ENCODE data around the gene PRDM11. TPM values are rescaled to one million over a fixed set of nuclear protein-coding genes. Genes with fewer than 3 reads are reported as not detected.

Gene PRDM11
- total and polyA plus RNA-seq, 4 donors, result 6.1 to 29.6 (median 18.0) TPM

- Histone ChIP-seq H3K4me1 (ENCODE audit: control insufficient read depth in 1 of 2, insufficient read depth in 2 of 2, low read length in 2 of 2) (peaks cover 7 to 8% of the 10 kb centered on the region in 2 donors), H3K36me3 (ENCODE audit: control insufficient read depth in 1 of 2, insufficient read depth in 2 of 2, low read length in 1 of 2) (no peaks in the 10 kb centered on the region), H3K27ac (ENCODE audit: low read depth in 1 of 2, low read length in 2 of 2) (peak overlapping the region; percentile 12 to 53), H3K9me3 (ENCODE audit: control insufficient read depth, low read length) (no peaks in the 10 kb centered on the region), H3K27me3 (ENCODE audit: control insufficient read depth in 1 of 2, insufficient read depth in 2 of 2, low read length in 1 of 2) (no peaks in the 10 kb centered on the region), H3K4me3 (ENCODE audit: low read length in 2 of 2) (no peak overlapping the region)
- intact Hi-C loops (cut with DNase I), result no loop called here
- peak; percentile 0 for ATAC-seq (ENCODE audit: low FRiP score)
- WGBS, 2 donors, result 37 to 42% methylated on average over 13 of the region's 13 CpGs
- DNase-seq, result peak in 1 of 2 donors; percentile 77
Measured at GRCh38 chr11:45158891-45159605, 12.6 kb downstream of the PRDM11 start.

- no peaks in the 10 kb centered on the region for H3K36me3 ChIP-seq (ENCODE audit: control insufficient read depth in 1 of 2, insufficient read depth in 2 of 2, low read length in 1 of 2)
- no peaks in the 10 kb centered on the region for H3K9me3 ChIP-seq (ENCODE audit: control insufficient read depth, low read length)
- H3K27me3 ChIP-seq (ENCODE audit: control insufficient read depth in 1 of 2, insufficient read depth in 2 of 2, low read length in 1 of 2), result no peaks in the 10 kb centered on the region
- 87 to 95% methylated on average over 3 of the region's 3 CpGs for WGBS, 2 donors
- H3K27ac ChIP-seq (ENCODE audit: low read depth in 1 of 2, low read length in 2 of 2), result peak overlapping the region in 1 of 2 donors; percentile 13
- ATAC-seq (ENCODE audit: low FRiP score) (no peak), DNase-seq (peak in 1 of 2 donors; percentile 33)
- H3K4me1 ChIP-seq (ENCODE audit: control insufficient read depth in 1 of 2, insufficient read depth in 2 of 2, low read length in 2 of 2), result peaks cover 4 to 12% of the 10 kb centered on the region in 2 donors
- H3K4me3 ChIP-seq (ENCODE audit: low read length in 2 of 2), result no peak overlapping the region
- intact Hi-C loops (cut with DNase I), result no loop called here
Measured at GRCh38 chr11:45159781-45160365, 13.4 kb downstream of the PRDM11 start.

GRCh38 chr11:45161252-45162063 lies 15.0 kb downstream of the PRDM11 start:
- no peaks in the 10 kb centered on the region for H3K9me3 ChIP-seq (ENCODE audit: control insufficient read depth, low read length)
- H3K36me3 ChIP-seq (ENCODE audit: control insufficient read depth in 1 of 2, insufficient read depth in 2 of 2, low read length in 1 of 2), result no peaks in the 10 kb centered on the region
- peak overlapping the region in 1 of 2 donors; percentile 49 for H3K27ac ChIP-seq (ENCODE audit: low read depth in 1 of 2, low read length in 2 of 2)
- H3K4me1 ChIP-seq (ENCODE audit: control insufficient read depth in 1 of 2, insufficient read depth in 2 of 2, low read length in 2 of 2), result peaks cover 3 to 14% of the 10 kb centered on the region in 2 donors
- no peak overlapping the region for H3K4me3 ChIP-seq (ENCODE audit: low read length in 2 of 2)
- intact Hi-C loops (cut with DNase I), result no loop called here
- ATAC-seq (ENCODE audit: low FRiP score) (peak; percentile 64), DNase-seq (peak in 1 of 2 donors; percentile 71)
- no peaks in the 10 kb centered on the region for H3K27me3 ChIP-seq (ENCODE audit: control insufficient read depth in 1 of 2, insufficient read depth in 2 of 2, low read length in 1 of 2)
- WGBS, 2 donors, result 28 to 33% methylated on average over 23 of the region's 23 CpGs

GRCh38 chr11:45162064-45162375 lies 15.6 kb downstream of the PRDM11 start:
- 44% methylated on average over 3 of the region's 3 CpGs for WGBS, 2 donors
- no peaks in the 10 kb centered on the region for H3K9me3 ChIP-seq (ENCODE audit: control insufficient read depth, low read length)
- H3K4me1 ChIP-seq (ENCODE audit: control insufficient read depth in 1 of 2, insufficient read depth in 2 of 2, low read length in 2 of 2), result peaks cover 3 to 14% of the 10 kb centered on the region in 2 donors
- H3K27ac ChIP-seq (ENCODE audit: low read depth in 1 of 2, low read length in 2 of 2), result peak overlapping the region in 1 of 2 donors; percentile 49
- intact Hi-C loops (cut with DNase I), result no loop called here
- DNase-seq (peak in 1 of 2 donors; percentile 76), ATAC-seq (ENCODE audit: low FRiP score) (no peak)
- no peaks in the 10 kb centered on the region for H3K36me3 ChIP-seq (ENCODE audit: control insufficient read depth in 1 of 2, insufficient read depth in 2 of 2, low read length in 1 of 2)
- no peaks in the 10 kb centered on the region for H3K27me3 ChIP-seq (ENCODE audit: control insufficient read depth in 1 of 2, insufficient read depth in 2 of 2, low read length in 1 of 2)
- no peak overlapping the region for H3K4me3 ChIP-seq (ENCODE audit: low read length in 2 of 2)

- intact Hi-C loops (cut with DNase I), result no loop called here
- WGBS, 2 donors, result 85 to 89% methylated on average over 10 of the region's 10 CpGs
- H3K27me3 ChIP-seq (ENCODE audit: control insufficient read depth in 1 of 2, insufficient read depth in 2 of 2, low read length in 1 of 2), result no peaks in the 10 kb centered on the region
- H3K36me3 ChIP-seq (ENCODE audit: control insufficient read depth in 1 of 2, insufficient read depth in 2 of 2, low read length in 1 of 2), result no peaks in the 10 kb centered on the region
- ATAC-seq (ENCODE audit: low FRiP score) (no peak), DNase-seq (peak in 1 of 2 donors; percentile 55)
- no peaks in the 10 kb centered on the region for H3K9me3 ChIP-seq (ENCODE audit: control insufficient read depth, low read length)
- peaks cover 3 to 14% of the 10 kb centered on the region in 2 donors for H3K4me1 ChIP-seq (ENCODE audit: control insufficient read depth in 1 of 2, insufficient read depth in 2 of 2, low read length in 2 of 2)
- H3K4me3 ChIP-seq (ENCODE audit: low read length in 2 of 2), result no peak overlapping the region
- H3K27ac ChIP-seq (ENCODE audit: low read depth in 1 of 2, low read length in 2 of 2), result peak overlapping the region in 1 of 2 donors; percentile 38
Measured at GRCh38 chr11:45162916-45163879, 16.8 kb downstream of the PRDM11 start.

GRCh38 chr11:45163956-45164575 lies 17.6 kb downstream of the PRDM11 start:
- H3K4me3 ChIP-seq (ENCODE audit: low read length in 2 of 2), result no peak overlapping the region
- DNase-seq, result peak; percentile 69 to 84
- H3K27me3 ChIP-seq (ENCODE audit: control insufficient read depth in 1 of 2, insufficient read depth in 2 of 2, low read length in 1 of 2), result no peaks in the 10 kb centered on the region
- peaks cover 3 to 14% of the 10 kb centered on the region in 2 donors for H3K4me1 ChIP-seq (ENCODE audit: control insufficient read depth in 1 of 2, insufficient read depth in 2 of 2, low read length in 2 of 2)
- H3K27ac ChIP-seq (ENCODE audit: low read depth in 1 of 2, low read length in 2 of 2), result peak overlapping the region in 1 of 2 donors; percentile 58
- H3K9me3 ChIP-seq (ENCODE audit: control insufficient read depth, low read length), result no peaks in the 10 kb centered on the region
- 12 to 13% methylated on average over 15 of the region's 15 CpGs for WGBS, 2 donors
- no peaks in the 10 kb centered on the region for H3K36me3 ChIP-seq (ENCODE audit: control insufficient read depth in 1 of 2, insufficient read depth in 2 of 2, low read length in 1 of 2)
- peak; percentile 50 for ATAC-seq (ENCODE audit: low FRiP score)
- intact Hi-C loops (cut with DNase I), result no loop called here

GRCh38 chr11:45165386-45165785 lies 18.9 kb downstream of the PRDM11 start:
- peaks cover 3 to 14% of the 10 kb centered on the region in 2 donors for H3K4me1 ChIP-seq (ENCODE audit: control insufficient read depth in 1 of 2, insufficient read depth in 2 of 2, low read length in 2 of 2)

More at GRCh38 chr11:45165386-45165785, 18.9 kb downstream of the PRDM11 start:
- ATAC-seq (ENCODE audit: low FRiP score) (no peak), DNase-seq (peak in 1 of 2 donors; percentile 74)
- Histone ChIP-seq H3K9me3 (ENCODE audit: control insufficient read depth, low read length) (no peaks in the 10 kb centered on the region), H3K27me3 (ENCODE audit: control insufficient read depth in 1 of 2, insufficient read depth in 2 of 2, low read length in 1 of 2) (no peaks in the 10 kb centered on the region), H3K36me3 (ENCODE audit: control insufficient read depth in 1 of 2, insufficient read depth in 2 of 2, low read length in 1 of 2) (no peaks in the 10 kb centered on the region), H3K4me3 (ENCODE audit: low read length in 2 of 2) (no peak overlapping the region), H3K27ac (ENCODE audit: low read depth in 1 of 2, low read length in 2 of 2) (no peak overlapping the region)
- WGBS, 2 donors, result 60 to 70% methylated on average over 9 of the region's 9 CpGs
- intact Hi-C loops (cut with DNase I), result no loop called here

Data from aorta (tissue), 5 donors.